HG02943 (cell line): ENCODE measurements around the gene KRR1.
"Not testable (repeated sequence)": the region's sequence is repeated elsewhere in the genome, so short reads cannot be mapped to it uniquely, and the experiment has no call there.

Source experiments
- ATAC-seq: cut with Tn5 transposase; IDR thresholded peaks from one replicate; pipeline ENCODE4 v1.9.1; 2021; ENCODE audit warnings: mild to moderate bottlenecking, low read depth, moderate library complexity; ENCODE audit not compliant: unreplicated experiment

KRR1 gene

DNA sequence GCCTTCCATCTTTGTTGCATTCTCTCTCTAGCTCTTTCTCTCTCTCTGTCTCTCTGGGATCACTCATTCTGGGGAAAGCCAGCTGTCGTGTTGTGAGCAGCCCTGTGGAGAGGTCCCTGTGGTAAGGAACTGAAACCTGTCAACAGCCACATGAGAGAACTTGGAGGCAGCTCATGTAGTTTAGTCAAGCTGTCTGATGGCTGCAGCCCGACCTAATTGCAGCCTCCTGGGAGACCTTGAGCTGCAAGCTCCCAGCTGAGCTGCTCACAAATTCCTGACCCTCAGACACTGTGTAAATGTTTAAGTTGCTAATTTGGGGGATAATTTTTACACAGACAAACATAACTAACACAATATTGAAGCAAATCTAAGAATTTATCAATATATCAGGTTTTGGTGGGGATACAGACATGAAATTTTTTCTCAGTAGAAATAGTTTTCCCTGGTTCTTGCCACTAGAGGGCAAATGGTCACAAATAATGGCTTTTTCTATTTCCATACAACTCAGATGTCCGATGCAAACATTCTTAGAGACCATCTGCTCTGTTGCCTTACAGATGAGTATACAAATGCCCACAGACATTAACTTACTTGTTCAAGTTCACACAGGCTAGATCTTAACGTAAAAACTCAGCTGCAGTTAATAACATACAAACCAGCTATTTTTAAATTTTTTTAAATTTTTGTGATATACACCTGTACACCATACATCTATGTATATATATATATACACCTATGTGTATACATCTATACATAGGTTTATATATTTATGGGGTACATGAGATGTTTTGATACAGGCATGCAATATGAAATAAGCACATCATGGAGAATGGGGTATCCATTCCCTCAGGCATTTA, 15.5 kb upstream of the KRR1 start:
- ATAC-seq, result peak; percentile 93

DNA sequence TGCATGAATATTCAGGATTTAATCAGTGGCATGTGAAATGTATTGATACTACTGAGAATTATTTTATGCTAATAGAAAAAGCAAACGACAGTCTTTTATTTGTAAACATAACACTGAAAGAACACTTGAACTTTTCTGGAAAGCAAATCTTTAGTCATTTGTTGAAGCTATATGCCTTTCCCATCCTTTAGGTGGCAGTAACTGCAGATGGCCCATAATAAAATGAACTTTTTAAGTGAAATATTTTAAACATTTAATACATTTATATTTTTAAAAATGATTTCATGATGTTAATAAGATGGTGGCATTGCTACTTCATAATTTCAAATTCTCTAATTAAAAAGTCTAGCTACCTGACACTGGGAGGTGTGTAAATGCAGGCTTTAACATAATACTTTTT, 13.9 kb upstream of the KRR1 start:
- ATAC-seq, result no peak

DNA sequence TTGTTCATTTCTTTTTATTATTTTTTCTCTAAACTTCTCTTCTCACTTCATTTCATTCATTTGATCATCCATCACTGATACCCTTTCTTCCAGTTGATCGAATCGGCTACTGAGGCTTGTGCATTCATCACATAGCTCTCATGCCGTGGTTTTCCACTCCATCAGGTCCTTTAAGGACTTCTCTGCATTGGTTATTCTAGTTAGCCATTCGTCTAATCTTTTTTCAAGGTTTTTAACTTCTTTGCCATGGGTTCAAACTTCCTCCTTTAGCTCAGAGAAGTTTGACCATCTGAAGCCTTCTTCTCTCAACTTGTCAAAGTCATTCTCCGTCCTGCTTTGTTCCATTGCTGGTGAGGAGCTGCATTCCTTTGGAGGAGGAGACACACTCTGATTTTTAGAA, 10.7 kb upstream of the KRR1 start:
- ATAC-seq, result not testable (repeated sequence)

DNA sequence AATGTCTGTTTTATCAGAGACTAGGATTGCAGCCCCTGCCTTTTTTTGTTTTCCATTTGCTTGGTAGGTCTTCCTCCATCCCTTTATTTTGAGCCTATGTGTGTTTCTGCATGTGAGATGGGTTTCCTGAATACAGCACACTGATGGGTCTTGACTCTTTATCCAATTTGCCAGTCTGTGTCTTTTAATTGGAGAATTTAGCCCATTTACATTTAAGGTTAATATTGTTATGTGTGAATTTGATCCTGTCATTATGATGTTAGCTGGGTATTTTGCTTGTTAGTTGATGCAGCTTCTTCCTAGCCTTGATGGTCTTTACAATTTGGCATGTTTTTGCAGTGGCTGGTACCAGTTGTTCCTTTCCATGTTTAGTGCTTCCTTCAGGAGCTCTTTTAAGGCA, 9.8 kb upstream of the KRR1 start:
- ATAC-seq, result not testable (repeated sequence)

DNA sequence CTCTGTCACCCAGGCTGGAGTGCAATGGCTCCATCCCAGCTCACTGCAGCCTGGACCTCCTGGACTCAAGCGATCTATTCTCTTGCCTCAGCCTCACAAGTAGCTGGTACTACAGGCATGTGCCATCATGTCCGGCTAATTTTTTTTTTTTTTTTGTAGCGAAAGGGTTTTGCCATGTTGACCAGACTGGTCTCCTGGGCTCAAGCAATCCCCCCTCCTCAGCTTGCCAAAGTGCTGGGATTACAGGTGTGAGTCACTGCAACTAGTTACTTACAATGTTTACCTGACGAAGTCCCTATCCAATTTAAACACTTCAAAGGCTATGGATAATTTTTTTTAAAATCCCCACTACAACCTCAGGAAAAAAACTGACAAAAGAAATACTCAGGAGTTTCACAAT, 1.8 kb downstream of the KRR1 start:
- no peak for ATAC-seq

DNA sequence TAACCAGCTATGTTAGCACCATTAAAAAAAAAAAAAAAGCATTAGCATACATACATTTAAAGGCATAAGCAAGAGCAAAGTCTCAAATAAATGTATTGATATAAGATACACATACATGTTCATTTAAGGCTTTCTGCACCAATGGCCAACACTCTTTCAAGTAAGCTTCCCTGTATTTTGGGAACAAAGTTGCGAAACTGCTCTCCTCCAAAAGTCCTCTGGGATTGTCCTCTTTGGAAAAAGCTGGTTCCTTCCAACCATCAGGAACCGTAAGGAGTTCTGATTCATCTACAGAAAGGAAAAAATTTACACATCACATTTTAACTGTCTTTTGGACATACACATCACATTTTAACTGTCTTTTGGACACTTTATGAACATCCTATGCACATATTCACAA, 3.2 kb downstream of the KRR1 start:
- no peak for ATAC-seq

DNA sequence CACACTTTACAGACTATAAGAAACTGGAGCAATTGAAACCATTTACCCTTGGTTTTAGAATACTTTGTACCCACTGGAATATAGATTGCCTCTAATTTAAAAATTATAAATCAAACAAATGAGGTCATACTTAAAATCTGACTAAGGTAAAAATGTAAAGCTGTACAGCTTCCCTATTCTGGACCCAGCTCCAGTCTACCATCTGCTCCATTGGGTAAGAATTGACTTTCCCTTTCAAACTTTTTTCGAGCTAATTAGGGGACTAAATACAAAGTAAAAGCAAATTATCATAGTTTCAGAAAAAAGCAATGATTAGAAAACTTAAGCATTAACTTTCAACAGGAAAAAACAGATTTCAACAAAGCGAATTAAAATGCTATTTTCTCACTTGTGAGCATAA, 4.3 kb downstream of the KRR1 start:
- ATAC-seq, result no peak

DNA sequence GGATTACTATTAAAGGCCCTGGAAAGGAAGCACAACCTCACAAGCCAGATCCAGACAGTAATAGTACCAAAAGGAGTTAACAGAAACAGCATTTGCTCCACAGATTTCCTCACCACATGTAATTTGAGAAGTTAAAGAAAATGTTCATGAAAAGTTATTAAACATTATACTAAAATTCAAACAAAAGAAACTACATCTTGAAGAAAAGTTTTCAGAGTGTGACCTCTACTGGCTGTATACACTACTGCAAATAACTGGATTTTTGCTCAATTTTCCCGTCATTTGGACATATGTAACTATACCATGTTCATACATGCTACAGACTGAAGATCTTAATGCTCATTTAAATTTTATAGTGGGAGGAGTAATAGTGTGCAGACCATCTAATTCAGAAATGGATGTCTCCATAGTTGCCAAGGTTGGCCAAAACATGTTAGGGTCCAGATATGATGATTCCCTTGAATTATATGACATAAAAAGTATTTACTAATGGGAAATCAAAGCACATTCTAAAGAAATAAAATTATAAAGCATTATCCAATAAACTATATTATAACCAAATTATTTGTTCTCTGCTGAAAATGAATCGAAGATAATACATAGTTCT, 5.6 kb downstream of the KRR1 start:
- ATAC-seq, result no peak

DNA sequence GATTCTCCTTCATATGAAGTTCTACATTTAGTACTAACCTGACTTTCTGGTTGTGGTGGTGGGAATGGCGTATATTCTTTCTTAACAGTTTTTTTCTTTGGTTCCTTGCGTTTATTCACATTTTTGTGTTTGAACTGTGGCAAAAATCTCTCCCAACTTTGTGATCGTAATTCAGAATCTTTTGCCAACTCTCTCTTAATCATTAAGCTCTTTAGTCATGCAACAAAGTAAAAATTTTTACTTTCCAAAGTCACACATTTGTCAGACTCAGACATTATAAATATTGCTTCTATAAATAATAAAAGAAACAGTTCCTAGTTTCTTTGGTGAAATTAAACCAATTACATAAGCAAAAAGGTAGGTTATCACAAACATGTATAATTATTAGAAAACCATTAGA, 7.5 kb downstream of the KRR1 start:
- ATAC-seq, result no peak

DNA sequence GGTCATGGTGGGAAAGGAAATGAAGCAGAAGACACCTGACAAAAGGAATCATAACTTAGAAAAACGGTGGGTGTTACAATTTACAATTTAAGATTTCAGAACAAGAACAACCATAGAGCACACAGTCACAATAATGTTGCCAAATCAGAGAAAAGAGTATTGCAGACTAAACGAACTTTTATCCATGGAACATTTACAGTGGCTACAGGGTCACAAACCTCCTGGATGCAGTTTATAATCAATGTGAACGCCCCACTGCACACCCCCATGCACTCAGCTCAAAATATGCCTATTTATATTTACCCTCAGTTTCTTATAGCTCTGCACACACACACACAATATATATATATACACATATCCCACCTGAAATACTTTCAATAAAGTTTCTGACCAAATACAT, 8.0 kb downstream of the KRR1 start:
- ATAC-seq, result no peak

DNA sequence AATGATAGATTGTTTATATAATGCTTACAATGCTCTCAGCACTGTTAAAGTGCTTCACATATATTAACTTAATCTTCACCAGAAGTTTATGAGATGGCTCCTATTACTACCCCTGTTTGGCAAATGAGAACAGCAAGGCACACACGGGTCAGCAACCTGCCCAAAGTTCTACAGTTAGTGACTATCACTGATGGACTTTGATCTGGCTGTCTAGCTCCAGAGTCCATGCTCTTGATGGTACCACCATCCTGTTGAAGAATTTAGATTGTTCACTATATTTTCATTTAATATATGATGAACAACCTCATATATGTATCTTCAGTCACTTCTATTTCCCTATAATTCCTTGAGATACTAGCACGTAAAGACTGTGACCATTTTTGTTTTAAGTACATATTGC, 20.2 kb downstream of the KRR1 start:
- no peak for ATAC-seq

DNA sequence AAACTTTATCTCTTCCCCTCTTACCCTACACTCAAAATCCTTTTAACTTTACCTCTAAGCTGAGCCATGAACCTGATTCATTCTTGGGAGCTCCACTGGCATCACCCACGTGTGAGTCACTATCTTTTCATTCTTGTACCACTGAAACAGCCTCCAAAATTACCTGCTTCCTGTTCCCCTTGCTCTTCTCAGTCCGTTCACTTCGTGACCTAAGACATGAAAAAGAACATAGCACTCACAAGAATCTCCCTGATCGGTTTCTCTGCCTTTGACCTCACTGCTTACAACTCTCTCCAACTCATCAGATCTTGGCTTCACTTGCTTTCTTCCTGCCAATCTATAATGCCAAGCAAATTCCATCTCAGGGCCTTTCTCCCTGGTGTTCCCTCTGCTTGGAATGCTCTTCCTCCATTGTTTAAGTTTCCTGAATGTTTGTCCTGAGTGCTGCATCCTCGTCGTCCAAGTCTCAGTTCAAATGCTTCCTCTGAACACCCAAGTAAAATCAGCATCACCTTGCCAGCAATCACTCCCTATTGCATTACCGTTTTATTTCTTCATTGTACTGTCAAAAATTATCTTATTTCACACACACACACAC, 21.7 kb downstream of the KRR1 start:
- ATAC-seq, result peak; percentile 43

DNA sequence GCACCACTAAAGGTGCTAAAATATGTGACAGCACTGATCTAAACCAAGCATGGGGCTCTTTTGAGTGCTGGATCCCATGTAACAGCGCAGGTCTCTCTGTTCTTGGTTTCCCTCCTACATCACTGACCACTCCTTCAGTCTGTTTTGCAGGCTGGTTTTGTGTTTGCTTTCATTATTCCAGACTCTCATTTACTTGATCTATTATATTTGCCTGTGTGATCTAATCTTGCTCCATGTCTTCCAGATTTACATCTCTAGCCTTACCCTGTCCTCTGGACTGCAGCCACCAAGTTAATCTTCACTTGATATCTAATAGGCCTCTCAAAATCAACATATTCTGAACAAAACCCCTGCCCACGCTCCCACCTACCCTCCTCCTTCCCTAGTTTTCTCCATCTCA, 22.2 kb downstream of the KRR1 start:
- ATAC-seq, result no peak

DNA sequence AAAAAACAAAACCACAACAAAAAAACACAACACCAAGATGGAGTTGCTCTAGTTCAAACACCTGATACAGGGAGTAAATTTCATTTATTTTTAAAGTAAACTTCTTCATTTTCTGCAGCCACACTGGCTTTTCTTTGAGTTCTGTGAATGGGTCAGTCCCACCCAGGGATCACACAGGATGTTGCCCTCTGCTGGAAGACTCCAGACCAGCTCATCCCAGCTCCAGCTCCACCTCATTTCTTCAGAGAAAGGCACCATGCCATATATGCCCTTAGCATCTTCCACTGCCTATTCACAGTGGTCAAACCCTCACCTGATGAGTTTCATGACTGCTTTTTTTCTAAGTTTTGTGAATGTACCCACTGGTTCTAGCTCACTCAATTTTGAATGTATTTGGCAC, 22.9 kb downstream of the KRR1 start:
- ATAC-seq, result no peak

DNA sequence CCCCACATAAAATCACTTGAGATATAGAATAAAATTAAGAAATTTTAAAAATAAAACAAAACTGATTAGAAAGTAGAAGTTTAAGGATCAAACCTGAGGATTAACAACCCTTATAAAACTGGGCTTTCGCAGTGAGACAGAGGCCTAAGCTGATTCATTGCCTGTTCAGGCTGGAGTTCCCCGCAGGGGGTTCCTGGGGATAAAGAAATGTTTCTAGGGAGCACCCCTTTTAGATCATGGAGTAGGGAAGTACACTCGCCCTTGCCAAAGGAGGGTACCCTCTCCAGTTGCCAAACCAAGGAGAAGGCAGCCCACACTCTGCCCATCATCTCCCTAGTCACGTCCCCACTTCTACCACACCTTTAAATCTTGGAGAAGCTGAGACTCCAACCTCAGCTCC, 24.1 kb downstream of the KRR1 start:
- no peak for ATAC-seq

DNA sequence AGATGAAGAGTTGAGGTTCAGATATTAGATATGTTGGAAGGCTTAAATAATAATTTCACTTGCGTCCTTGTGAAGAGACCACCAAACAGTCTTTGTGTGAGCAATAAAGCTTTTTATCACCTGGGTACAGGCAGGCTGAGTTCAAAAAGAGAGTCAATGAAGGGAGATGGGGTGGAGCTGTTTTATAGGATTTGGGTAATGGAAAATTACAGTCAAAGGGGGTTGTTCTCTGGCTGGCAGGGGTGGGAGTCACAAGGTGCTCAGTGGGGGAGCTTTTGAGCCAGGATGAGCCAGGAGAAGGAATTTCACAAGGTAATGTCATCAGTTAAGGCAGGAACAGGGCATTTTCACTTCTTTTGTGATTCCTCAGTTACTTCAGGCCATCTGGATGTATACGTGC, 27.0 kb downstream of the KRR1 start:
- not testable (repeated sequence) for ATAC-seq

DNA sequence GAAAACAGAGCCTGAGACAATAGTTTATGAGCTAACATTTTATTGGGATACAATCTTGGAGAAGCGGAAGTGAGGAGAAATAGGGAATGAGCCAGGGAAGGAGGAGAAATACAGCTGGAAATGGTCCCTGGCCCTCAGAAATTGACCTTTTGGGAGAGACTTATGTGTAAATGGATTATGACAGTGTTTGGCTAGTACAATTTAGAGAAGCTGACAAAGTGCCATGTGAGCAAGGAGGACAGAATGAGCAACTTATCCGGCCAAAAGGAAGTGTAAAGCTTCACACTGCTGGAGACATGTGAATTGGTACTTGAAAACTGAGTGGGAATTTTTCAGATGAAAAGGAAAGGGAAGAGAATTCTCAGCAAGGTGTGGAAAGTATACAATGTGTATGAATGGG, 28.0 kb downstream of the KRR1 start:
- no peak for ATAC-seq

DNA sequence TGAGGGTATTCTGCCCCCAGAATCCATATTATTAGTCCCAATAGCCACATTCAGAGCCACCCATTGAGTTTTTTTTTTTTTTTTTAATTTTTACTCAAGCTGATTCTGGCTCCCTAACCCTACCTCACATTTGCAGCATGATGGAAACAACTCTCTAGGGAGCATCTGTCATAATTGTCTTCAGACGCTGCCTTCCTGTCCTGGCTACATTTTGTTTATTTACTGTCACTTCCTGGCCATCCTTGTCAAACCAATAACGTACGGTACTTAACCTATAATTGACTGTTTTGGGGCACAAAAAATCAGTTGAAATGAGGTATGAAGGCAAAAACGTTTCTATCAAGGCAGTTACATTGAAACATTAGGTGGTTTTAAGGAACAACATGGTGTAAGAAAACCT, 28.8 kb downstream of the KRR1 start:
- no peak for ATAC-seq

DNA sequence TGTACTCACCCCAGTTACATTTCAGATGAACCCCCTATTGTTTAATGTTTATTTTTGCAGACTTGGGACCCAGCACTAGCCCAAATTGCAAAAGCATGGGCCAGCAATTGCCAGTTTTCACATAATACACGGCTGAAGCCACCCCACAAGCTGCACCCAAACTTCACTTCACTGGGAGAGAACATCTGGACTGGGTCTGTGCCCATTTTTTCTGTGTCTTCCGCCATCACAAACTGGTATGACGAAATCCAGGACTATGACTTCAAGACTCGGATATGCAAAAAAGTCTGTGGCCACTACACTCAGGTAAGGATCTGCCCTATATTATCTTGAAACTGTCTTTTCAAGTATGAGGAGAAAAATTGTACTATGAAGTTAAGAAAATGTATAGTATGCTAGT, 29.6 kb downstream of the KRR1 start:
- no peak for ATAC-seq

DNA sequence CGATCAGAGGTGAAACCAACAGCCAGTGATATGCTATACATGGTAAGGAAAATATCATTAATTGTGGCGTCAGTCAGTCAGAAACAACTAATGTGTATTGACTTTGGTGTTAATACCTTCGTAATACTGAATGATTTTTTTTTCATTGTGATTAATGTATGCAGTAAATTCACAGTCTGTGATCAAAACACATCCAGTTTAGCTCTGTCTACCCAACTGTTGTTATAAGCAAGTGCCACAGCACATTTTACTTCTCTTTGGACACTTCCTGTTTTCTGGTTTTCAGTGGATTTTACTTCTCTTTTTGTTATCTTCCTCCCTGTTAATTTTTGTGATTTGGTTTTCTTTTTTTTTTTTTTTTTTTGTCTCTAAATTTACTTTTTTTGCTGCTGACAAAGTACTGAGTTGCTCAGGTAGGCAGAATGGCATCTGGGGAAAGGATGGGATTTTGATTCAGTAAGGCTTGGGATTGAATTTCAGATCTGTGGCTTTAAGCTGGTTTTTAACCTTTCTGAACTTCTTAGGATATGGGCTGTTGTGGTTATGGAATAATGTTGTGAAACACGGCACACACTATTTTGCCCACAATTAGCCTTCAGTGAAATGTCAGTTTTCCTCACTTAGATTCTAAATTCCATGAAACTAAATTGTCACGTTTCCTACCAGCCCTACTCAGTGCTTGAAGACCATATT, 30.2 kb downstream of the KRR1 start:
- peak; percentile 6 for ATAC-seq

DNA sequence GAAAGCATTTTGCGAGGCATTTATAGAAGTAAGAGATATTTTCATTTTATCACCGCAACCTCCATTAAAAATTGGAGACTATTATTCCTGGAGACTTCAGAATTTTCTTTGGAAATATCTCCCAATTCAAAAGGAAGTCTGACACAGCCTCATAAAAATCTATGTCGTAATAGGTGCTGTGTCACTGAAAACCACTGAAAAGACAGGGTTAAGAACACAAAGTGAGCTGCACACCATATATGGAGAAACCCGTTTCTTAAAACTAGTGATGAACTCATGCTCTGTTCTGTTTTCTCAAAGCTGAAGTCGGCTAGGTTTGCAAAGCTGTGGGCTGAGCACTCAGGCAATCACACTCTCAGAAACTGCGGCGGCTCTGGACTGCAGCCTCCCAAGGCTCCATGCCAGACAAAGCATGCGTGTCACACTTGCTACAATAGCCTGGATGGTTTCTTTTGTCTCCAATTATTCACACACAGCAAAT, 30.9 kb downstream of the KRR1 start, which contains the start of gene GLIPR1:
TSS of gene GLIPR1 (plus strand) at position 287 of the 481 bp plus-strand sequence. CDS start at position 413, 126 bp downstream.
- peak; percentile 87 for ATAC-seq
